HepG2 (cell line): Measurements from ENCODE around the gene PTPN3. TPM values are rescaled to one million over a fixed set of nuclear protein-coding genes. Genes with fewer than 3 reads are reported as not detected.

Source experiments
- CEBPG ChIP-seq: IDR thresholded peaks from 2 replicates; pipeline ENCODE4 v1.6.1; 2016
- CREM ChIP-seq, 2 experiments: sonication (generic) in 1 of 2; formaldehyde crosslinking in 1 of 2; IDR thresholded peaks; 2 replicates each; pipeline versions ENCODE4 v1.4.0 to v1.6.1; 2016 to 2020; ENCODE audit warnings: antibody characterized with exemption in 1 of 2, mild to moderate bottlenecking in 1 of 2, missing genetic modification reagents in 1 of 2
- FOXA1 ChIP-seq, 2 experiments: fragments of 450-650 bp in 1 of 2; sonication (generic) in 1 of 2; formaldehyde crosslinking in 1 of 2; IDR thresholded peaks; 2 replicates each; pipeline versions ENCODE4 v1.4.0 to v1.6.1; 2016 to 2020; ENCODE audit warnings: missing genetic modification reagents in 1 of 2
- FOXA3 ChIP-seq: IDR thresholded peaks from 2 replicates; pipeline ENCODE4 v1.6.1; 2016; ENCODE audit warnings: missing genetic modification reagents, missing compliant biosample characterization
- GATAD2A ChIP-seq: IDR thresholded peaks from 2 replicates; pipeline ENCODE4 v1.6.1; 2016
- KLF16 ChIP-seq, 2 experiments: sonication (generic) in 1 of 2; formaldehyde crosslinking in 1 of 2; IDR thresholded peaks; 2 replicates each; pipeline versions ENCODE4 v1.6.1 to v1.8.0; 2016 to 2023; ENCODE audit warnings: missing genetic modification reagents in 2 of 2, missing compliant biosample characterization in 1 of 2
- NFE2 ChIP-seq: sonication (generic); formaldehyde crosslinking; IDR thresholded peaks from 2 replicates; pipeline ENCODE4 v1.4.0; 2020; ENCODE audit warnings: missing genetic modification reagents
- SAP130 ChIP-seq: IDR thresholded peaks from 2 replicates; pipeline ENCODE4 v1.6.1; 2016; ENCODE audit warnings: low read depth
- SOX13 ChIP-seq, 3 experiments: fragments of 450-650 bp in 1 of 3; sonication (generic) in 1 of 3; formaldehyde crosslinking in 1 of 3; IDR thresholded peaks in 2 of 3; conservative IDR thresholded peaks in 1 of 3; 2 replicates each; pipeline versions ENCODE4 v1.5.0 to v1.6.1; 2016 to 2020; ENCODE audit warnings: antibody characterized with exemption in 1 of 3, mild to moderate bottlenecking in 1 of 3, missing compliant biosample characterization in 1 of 3, missing genetic modification reagents in 1 of 3, moderate library complexity in 1 of 3
- SP5 ChIP-seq: IDR thresholded peaks from 2 replicates; pipeline ENCODE4 v1.6.1; 2016; ENCODE audit warnings: low read depth, borderline replicate concordance
- TCF7 ChIP-seq: sonication (generic); IDR thresholded peaks from 2 replicates; pipeline ENCODE4 v1.6.1; 2016; ENCODE audit warnings: antibody characterized with exemption, low read depth
- TEAD3 ChIP-seq: optimal IDR thresholded peaks from 2 replicates; pipeline ENCODE3; 2016; ENCODE audit warnings: borderline replicate concordance
- ZNF510 ChIP-seq: sonication (generic); formaldehyde crosslinking; IDR thresholded peaks from 2 replicates; pipeline ENCODE4 v1.4.0; 2020; ENCODE audit warnings: low read depth, mild to moderate bottlenecking, missing genetic modification reagents
- polyA plus RNA-seq, 8 experiments: library from polyadenylated mRNA; depleted of rRNA in 3 of 8; stranded (reverse) in 7 of 8; unstranded in 1 of 8; fragments of >200 nt; fragmentation: Illumina TruSeq in 4 of 8; extraction: Trizol in 4 of 8; gene quantifications; 2 replicates each; pipeline versions ENCODE4 v1.2.1 to v1.2.3, GENCODE V29; 2011 to 2016; ENCODE audit warnings: low read depth in 4 of 8, missing spikeins in 1 of 8, mixed read lengths in 1 of 8; ENCODE audit not compliant: insufficient read depth in 1 of 8
- total RNA-seq, 5 experiments: library from RNA; depleted of rRNA; stranded (reverse); fragments of >200 nt; fragmentation: Illumina TruSeq; extraction: Trizol; gene quantifications; 2 replicates each; pipeline ENCODE4 v1.2.3, GENCODE V29; 2016; ENCODE audit warnings: low read depth in 1 of 5
- TF ChIP-seq, protein P1 (sequence below): sonication (generic); formaldehyde crosslinking; IDR thresholded peaks from 2 replicates; pipeline ENCODE4 v1.8.0; 2022; ENCODE audit warnings: mild to moderate bottlenecking, missing genetic modification reagents, moderate library complexity
- TF ChIP-seq, protein P2 (sequence below): sonication (generic); formaldehyde crosslinking; IDR thresholded peaks from 2 replicates; pipeline ENCODE4 v1.4.0; 2020; ENCODE audit warnings: missing genetic modification reagents
- TF ChIP-seq, protein P3 (sequence below): sonication (generic); formaldehyde crosslinking; IDR thresholded peaks from 2 replicates; pipeline ENCODE4 v1.4.0; 2020; ENCODE audit warnings: missing genetic modification reagents
- TF ChIP-seq, protein P4 (sequence below): sonication (generic); formaldehyde crosslinking; conservative IDR thresholded peaks from 2 replicates; pipeline ENCODE4 v1.4.0; 2020; ENCODE audit warnings: missing genetic modification reagents
- TF ChIP-seq, protein P5 (sequence below): sonication (generic); formaldehyde crosslinking; IDR thresholded peaks from 2 replicates; pipeline ENCODE4 v1.4.0; 2020; ENCODE audit warnings: missing genetic modification reagents, mild to moderate bottlenecking, borderline replicate concordance

Gene PTPN3
- total and polyA plus RNA-seq, 2 of the 13 experiments (the other 11 are each of a cell fraction or from before 2014, with no cell fraction given), result 5.6 to 20.5 TPM

DNA sequence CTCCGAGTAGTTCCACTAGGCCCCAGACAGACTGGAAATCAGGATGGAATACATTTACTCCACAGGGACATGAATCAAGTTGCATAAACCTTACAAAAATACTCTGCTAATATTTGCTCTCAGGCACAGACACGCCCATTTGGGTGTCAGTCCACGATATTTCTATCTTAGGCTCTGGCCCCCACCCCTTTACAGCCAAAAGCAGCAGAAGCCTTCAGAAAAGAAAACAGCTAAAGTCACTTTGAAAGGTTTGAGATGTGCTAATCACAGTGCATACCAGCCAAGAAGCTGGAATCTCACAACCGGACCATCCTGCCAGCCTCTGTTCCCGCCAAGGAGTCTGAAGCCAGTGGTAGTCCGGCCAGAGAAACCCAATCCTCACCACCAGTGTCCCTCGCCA lies 22.6 kb downstream of the PTPN3 start (continued):
- TF ChIP-seq, protein P1, sequence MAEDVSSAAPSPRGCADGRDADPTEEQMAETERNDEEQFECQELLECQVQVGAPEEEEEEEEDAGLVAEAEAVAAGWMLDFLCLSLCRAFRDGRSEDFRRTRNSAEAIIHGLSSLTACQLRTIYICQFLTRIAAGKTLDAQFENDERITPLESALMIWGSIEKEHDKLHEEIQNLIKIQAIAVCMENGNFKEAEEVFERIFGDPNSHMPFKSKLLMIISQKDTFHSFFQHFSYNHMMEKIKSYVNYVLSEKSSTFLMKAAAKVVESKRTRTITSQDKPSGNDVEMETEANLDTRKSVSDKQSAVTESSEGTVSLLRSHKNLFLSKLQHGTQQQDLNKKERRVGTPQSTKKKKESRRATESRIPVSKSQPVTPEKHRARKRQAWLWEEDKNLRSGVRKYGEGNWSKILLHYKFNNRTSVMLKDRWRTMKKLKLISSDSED (CRISPR knock-in tag), result no peak
- TF ChIP-seq, protein P2, sequence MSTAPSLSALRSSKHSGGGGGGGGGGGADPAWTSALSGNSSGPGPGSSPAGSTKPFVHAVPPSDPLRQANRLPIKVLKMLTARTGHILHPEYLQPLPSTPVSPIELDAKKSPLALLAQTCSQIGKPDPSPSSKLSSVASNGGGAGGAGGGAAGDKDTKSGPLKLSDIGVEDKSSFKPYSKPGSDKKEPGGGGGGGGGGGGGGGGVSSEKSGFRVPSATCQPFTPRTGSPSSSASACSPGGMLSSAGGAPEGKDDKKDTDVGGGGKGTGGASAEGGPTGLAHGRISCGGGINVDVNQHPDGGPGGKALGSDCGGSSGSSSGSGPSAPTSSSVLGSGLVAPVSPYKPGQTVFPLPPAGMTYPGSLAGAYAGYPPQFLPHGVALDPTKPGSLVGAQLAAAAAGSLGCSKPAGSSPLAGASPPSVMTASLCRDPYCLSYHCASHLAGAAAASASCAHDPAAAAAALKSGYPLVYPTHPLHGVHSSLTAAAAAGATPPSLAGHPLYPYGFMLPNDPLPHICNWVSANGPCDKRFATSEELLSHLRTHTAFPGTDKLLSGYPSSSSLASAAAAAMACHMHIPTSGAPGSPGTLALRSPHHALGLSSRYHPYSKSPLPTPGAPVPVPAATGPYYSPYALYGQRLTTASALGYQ (CRISPR knock-in tag), result no peak
- TF ChIP-seq NFE2 (no peak), GATAD2A (CRISPR knock-in tag) (peak; percentile 48; the same call in 1 of the 2 replicates), FOXA1 (IDR thresholded peaks at IDR 0.05) (no peak), FOXA1 (CRISPR knock-in tag; IDR thresholded peaks at IDR 0.05) (peak; percentile 12; the same call in 1 of the 2 replicates), SAP130 (0 out of 2 replicates have a peak, but pooled peaks have one; percentile 41), KLF16 (CRISPR knock-in tag; IDR thresholded peaks at IDR 0.05) (0 out of 4 replicates have a peak, but pooled peaks of 1 of the 2 experiments have one; percentile 20), CREM (IDR thresholded peaks at IDR 0.05) (no peak), CREM (CRISPR knock-in tag; IDR thresholded peaks at IDR 0.05) (no peak), SP5 (CRISPR knock-in tag) (peak; percentile 85), FOXA3 (CRISPR knock-in tag) (0 out of 2 replicates have a peak, but pooled peaks have one; percentile 30), TEAD3 (CRISPR knock-in tag) (peak; percentile 43), SOX13 (IDR thresholded peaks at IDR 0.05) (no peak), SOX13 (CRISPR knock-in tag; conservative IDR thresholded peaks at IDR 0.05 in 1 of 2, IDR thresholded peaks at IDR 0.05 in 1 of 2) (peak in 1 of 2 experiments; percentile 25; a peak in 1 of 4 replicates), ZNF510 (CRISPR knock-in tag) (no peak), CEBPG (CRISPR knock-in tag) (peak; percentile 30; the same call in 1 of the 2 replicates), TCF7 (0 out of 2 replicates have a peak, but pooled peaks have one; percentile 9)
- TF ChIP-seq, protein P3, sequence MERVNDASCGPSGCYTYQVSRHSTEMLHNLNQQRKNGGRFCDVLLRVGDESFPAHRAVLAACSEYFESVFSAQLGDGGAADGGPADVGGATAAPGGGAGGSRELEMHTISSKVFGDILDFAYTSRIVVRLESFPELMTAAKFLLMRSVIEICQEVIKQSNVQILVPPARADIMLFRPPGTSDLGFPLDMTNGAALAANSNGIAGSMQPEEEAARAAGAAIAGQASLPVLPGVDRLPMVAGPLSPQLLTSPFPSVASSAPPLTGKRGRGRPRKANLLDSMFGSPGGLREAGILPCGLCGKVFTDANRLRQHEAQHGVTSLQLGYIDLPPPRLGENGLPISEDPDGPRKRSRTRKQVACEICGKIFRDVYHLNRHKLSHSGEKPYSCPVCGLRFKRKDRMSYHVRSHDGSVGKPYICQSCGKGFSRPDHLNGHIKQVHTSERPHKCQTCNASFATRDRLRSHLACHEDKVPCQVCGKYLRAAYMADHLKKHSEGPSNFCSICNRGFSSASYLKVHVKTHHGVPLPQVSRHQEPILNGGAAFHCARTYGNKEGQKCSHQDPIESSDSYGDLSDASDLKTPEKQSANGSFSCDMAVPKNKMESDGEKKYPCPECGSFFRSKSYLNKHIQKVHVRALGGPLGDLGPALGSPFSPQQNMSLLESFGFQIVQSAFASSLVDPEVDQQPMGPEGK (CRISPR knock-in tag), result peak; percentile 90
- TF ChIP-seq, protein P4, sequence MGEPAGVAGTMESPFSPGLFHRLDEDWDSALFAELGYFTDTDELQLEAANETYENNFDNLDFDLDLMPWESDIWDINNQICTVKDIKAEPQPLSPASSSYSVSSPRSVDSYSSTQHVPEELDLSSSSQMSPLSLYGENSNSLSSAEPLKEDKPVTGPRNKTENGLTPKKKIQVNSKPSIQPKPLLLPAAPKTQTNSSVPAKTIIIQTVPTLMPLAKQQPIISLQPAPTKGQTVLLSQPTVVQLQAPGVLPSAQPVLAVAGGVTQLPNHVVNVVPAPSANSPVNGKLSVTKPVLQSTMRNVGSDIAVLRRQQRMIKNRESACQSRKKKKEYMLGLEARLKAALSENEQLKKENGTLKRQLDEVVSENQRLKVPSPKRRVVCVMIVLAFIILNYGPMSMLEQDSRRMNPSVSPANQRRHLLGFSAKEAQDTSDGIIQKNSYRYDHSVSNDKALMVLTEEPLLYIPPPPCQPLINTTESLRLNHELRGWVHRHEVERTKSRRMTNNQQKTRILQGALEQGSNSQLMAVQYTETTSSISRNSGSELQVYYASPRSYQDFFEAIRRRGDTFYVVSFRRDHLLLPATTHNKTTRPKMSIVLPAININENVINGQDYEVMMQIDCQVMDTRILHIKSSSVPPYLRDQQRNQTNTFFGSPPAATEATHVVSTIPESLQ (CRISPR knock-in tag), result no peak
- TF ChIP-seq, protein P5, sequence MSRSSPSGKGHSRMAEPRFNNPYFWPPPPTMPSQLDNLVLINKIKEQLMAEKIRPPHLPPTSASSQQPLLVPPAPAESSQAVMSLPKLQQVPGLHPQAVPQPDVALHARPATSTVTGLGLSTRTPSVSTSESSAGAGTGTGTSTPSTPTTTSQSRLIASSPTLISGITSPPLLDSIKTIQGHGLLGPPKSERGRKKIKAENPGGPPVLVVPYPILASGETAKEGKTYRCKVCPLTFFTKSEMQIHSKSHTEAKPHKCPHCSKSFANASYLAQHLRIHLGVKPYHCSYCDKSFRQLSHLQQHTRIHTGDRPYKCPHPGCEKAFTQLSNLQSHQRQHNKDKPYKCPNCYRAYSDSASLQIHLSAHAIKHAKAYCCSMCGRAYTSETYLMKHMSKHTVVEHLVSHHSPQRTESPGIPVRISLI (CRISPR knock-in tag), result no peak
